ENCODE results near the gene MMAB. TPM values are rescaled to one million over a fixed set of nuclear protein-coding genes. Genes with fewer than 3 reads are reported as not detected.

Gene MMAB
- total RNA-seq, 4 donors from 2014 or later = 27.3 to 80.4 (median 30.9) TPM

GRCh38 chr12:109567967-109568366 is 5.3 kb downstream of the MMAB start:
- WGBS, 2 donors = 75 to 89% methylated on average over 3 of the region's 3 CpGs
- DNase-seq (ENCODE audit: low spot score in 2 of 2) = no peak
- Histone ChIP-seq H3K4me1 (peaks cover 0 to 22% (median 0%) of the 10 kb centered on the region in 4 donors), H3K9me3 (no peaks in the 10 kb centered on the region), H3K27me3 (no peaks in the 10 kb centered on the region), H3K4me3 (no peak overlapping the region), H3K36me3 (peaks cover 0 to 78% (median 0%) of the 10 kb centered on the region in 3 donors), H3K27ac (no peak overlapping the region)
- TF ChIP-seq, protein P1, sequence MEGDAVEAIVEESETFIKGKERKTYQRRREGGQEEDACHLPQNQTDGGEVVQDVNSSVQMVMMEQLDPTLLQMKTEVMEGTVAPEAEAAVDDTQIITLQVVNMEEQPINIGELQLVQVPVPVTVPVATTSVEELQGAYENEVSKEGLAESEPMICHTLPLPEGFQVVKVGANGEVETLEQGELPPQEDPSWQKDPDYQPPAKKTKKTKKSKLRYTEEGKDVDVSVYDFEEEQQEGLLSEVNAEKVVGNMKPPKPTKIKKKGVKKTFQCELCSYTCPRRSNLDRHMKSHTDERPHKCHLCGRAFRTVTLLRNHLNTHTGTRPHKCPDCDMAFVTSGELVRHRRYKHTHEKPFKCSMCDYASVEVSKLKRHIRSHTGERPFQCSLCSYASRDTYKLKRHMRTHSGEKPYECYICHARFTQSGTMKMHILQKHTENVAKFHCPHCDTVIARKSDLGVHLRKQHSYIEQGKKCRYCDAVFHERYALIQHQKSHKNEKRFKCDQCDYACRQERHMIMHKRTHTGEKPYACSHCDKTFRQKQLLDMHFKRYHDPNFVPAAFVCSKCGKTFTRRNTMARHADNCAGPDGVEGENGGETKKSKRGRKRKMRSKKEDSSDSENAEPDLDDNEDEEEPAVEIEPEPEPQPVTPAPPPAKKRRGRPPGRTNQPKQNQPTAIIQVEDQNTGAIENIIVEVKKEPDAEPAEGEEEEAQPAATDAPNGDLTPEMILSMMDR (IDR thresholded peaks at IDR 0.05) = no peak
- no peak for TF ChIP-seq POLR2A (IDR thresholded peaks at IDR 0.05)
- TF ChIP-seq EP300 (IDR thresholded peaks at IDR 0.05) = no peak

- peaks cover 0 to 16% (median 0%) of the 10 kb centered on the region in 4 donors for H3K4me1 ChIP-seq
- H3K27ac ChIP-seq = no peak overlapping the region
- H3K9me3 ChIP-seq = no peaks in the 10 kb centered on the region
- no peak for DNase-seq (ENCODE audit: low spot score in 2 of 2)
- TF ChIP-seq POLR2A (IDR thresholded peaks at IDR 0.05) (no peak), EP300 (IDR thresholded peaks at IDR 0.05) (no peak)
- TF ChIP-seq, protein P1 (IDR thresholded peaks at IDR 0.05) = no peak
- peaks cover 0 to 84% (median 0%) of the 10 kb centered on the region in 3 donors for H3K36me3 ChIP-seq
- H3K27me3 ChIP-seq = no peaks in the 10 kb centered on the region
- WGBS, 2 donors = 88 to 90% methylated on average over 9 to 10 of the region's 10 CpGs
- H3K4me3 ChIP-seq = no peak overlapping the region
Measured at GRCh38 chr12:109567296-109567695, 6.0 kb downstream of the MMAB start.

- peaks cover 0 to 93% (median 0%) of the 10 kb centered on the region in 3 donors for H3K36me3 ChIP-seq
- no peak for DNase-seq (ENCODE audit: low spot score in 2 of 2)
- 86 to 88% methylated on average over 8 of the region's 8 CpGs for WGBS, 2 donors
- TF ChIP-seq, protein P1 (IDR thresholded peaks at IDR 0.05) = no peak
- TF ChIP-seq POLR2A (IDR thresholded peaks at IDR 0.05) = no peak
- TF ChIP-seq EP300 (IDR thresholded peaks at IDR 0.05) = no peak
- H3K4me3 ChIP-seq = no peak overlapping the region
- H3K27me3 ChIP-seq = no peaks in the 10 kb centered on the region
- no peak overlapping the region for H3K27ac ChIP-seq
- H3K4me1 ChIP-seq = peaks cover 0 to 9% (median 0%) of the 10 kb centered on the region in 4 donors
- no peaks in the 10 kb centered on the region for H3K9me3 ChIP-seq
Measured at GRCh38 chr12:109566424-109566823, 6.9 kb downstream of the MMAB start.

DNA sequence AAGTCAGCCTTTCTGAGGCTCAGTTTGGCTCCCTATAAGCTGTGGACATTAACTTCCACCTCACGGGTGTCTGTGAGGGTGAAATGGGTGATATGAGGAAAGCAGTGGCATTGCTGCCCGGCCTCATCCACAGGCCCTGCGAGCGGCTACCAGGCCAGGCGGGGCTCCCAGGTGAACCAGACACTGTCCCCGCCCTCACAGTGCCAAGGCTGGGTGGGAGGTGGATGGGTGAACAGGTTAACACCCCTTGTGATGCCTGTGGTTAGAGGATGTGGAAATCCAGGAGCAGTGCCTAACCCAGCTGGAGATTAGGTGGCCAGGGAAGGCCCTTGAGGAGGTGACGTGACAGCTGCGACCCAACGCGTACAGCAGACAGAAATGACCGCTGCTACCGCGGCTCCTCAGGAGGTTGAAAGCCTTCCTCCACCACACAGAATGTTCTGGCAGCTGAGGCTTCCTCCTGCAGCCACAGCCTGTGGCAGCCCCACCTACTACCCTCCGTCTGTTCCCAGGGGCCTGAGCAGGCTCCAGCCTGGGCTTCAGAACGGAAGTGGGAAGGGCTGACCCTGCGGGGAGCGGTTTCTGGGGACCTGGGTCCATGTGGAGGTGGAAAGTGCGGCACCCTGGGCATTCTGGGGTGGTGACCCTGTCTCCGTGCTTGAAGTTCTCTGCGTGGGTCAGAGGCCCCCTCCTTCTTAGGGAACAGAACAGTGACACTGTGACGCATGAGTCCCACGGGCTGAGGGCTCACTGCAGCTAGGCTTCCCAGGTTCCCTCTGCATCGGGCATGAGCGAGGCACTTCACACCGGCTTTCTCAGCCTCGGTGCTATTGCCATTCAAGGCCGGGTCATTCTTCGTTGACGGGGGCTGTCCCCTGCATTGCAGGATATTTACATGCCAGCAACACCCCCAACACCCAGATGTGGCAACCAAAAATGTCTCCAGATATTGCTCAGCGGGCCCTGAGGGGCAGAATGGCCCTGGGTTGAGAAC is 9.7 kb downstream of the MMAB start:
- H3K27me3 ChIP-seq = no peaks in the 10 kb centered on the region
- H3K4me3 ChIP-seq = no peak overlapping the region
- no peak for DNase-seq (ENCODE audit: low spot score in 2 of 2)
- H3K36me3 ChIP-seq = peaks cover 0 to 100% (median 0%) of the 10 kb centered on the region in 3 donors
- H3K4me1 ChIP-seq = peaks cover 0 to 9% (median 0%) of the 10 kb centered on the region in 4 donors
- no peak for TF ChIP-seq POLR2A (IDR thresholded peaks at IDR 0.05)
- no peak for TF ChIP-seq EP300 (IDR thresholded peaks at IDR 0.05)
- TF ChIP-seq, protein P1 (IDR thresholded peaks at IDR 0.05) = no peak
- 71 to 80% methylated on average over 26 to 27 of the region's 30 CpGs for WGBS, 2 donors
- H3K27ac ChIP-seq = no peak overlapping the region
- H3K9me3 ChIP-seq = no peaks in the 10 kb centered on the region

- no peak for DNase-seq (ENCODE audit: low spot score in 2 of 2)
- TF ChIP-seq POLR2A (IDR thresholded peaks at IDR 0.05) (no peak), EP300 (IDR thresholded peaks at IDR 0.05) (no peak)
- TF ChIP-seq, protein P1 (IDR thresholded peaks at IDR 0.05) = no peak
- Histone ChIP-seq H3K4me1 (peaks cover 0 to 9% (median 0%) of the 10 kb centered on the region in 4 donors), H3K4me3 (no peak overlapping the region), H3K27me3 (no peaks in the 10 kb centered on the region), H3K36me3 (peaks cover 0 to 100% (median 0%) of the 10 kb centered on the region in 3 donors), H3K9me3 (no peaks in the 10 kb centered on the region), H3K27ac (no peak overlapping the region)
- 88 to 92% methylated on average over 4 of the region's 4 CpGs for WGBS, 2 donors
Measured at GRCh38 chr12:109562871-109563270, 10.4 kb downstream of the MMAB start.

All from tibial nerve (tissue), 4 donors.